ENCODE data around the gene TTLL3.

- TF ChIP-seq CTCF (IDR thresholded peaks at IDR 0.05; ENCODE audit: low read depth, low read length) (peak; percentile 34; the same call in 1 of the 2 replicates), EZH2phosphoT487 (IDR thresholded peaks at IDR 0.05; ENCODE audit: low read depth) (no peak)
These were observed 9.5 kb upstream of the TTLL3 start for GRCh38 chr3:9800529-9800928.
